GM08714 (cell line): ENCODE measurements around the gene RAET1G.
"Not testable (repeated sequence)": the region's sequence is repeated elsewhere in the genome, so short reads cannot be mapped to it uniquely, and the experiment has no call there.

Source experiments
- H3K4me3 ChIP-seq: fragments of 200-500 bp; sonication (Bioruptor generic); 2 replicates; pipeline ENCODE4 v1.5.1; 2014; ENCODE audit warnings: mild to moderate bottlenecking, low read length, inconsistent platforms
- ZNF274 ChIP-seq: IDR thresholded peaks from 2 replicates; pipeline ENCODE4 v1.6.1; 2012; ENCODE audit warnings: mild to moderate bottlenecking, low read depth, low read length

Gene RAET1G

DNA sequence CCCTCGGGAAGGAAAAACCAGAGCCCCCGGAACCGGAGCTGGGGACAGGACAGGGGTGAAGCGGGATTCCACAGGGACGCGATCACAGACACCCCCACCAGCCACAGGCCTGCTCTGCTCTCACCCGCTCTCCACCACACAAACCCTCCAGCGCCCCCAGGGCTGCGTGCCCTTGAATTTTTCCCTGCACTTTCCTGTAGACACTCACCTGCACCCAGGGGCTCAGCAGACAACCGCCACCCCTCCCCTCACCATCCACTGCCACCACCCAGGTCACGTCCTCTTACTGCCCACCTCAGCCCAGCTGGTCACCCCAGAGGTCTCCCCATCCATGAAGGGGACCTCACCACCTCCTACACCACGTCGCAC is 19.5 kb upstream of the RAET1G start:
- H3K4me3 ChIP-seq, result no peak overlapping the region
- no peak for TF ChIP-seq ZNF274

DNA sequence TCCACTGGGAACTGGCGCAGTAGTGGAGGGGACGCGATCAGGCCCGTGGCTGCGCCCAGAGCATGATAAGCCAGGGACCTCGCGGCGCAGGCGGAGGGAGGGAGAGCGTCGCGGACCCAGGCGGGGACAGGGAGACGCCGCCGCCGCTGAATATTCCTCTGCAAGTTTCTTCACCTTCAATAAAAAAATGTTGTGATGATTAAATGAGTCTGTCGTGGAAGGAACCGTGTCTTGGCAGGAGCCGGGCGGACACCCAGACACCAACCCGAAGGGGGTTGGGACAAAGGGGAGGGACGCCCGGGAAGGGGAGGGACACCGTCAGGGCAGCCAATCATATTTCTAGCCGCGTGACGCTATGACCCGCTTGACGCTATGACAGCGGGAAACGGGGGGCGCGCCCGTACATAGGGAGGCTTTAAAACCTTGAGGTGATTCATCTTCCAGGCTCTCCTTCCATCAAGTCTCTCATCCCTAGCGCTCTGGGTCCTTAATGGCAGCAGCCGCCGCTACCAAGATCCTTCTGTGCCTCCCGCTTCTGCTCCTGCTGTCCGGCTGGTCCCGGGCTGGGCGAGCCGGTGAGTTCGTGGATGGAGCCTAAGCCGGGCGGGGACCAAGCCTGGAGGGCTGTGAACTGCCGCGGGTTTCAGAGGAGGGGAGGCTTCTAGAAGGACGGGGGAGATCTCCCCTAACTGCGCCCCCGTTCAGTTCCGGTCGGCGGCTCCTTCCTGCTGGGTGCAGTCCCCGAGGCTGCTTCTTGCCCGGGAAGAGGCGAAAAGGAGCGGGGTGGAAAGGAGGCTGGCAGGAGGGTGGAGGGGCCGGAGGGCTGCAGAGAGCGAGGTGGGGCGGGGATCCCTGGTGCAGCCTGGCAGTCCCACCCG is 18.9 kb upstream of the RAET1G start, which contains the start of gene ULBP2:
Gene ULBP2 (plus strand): TSS at position 432 of the 878 bp plus-strand sequence. CDS start 59 bp downstream, at position 491.
- H3K4me3 ChIP-seq, result peak within 1 kb of the TSS; percentile 9
- no peak for TF ChIP-seq ZNF274

DNA sequence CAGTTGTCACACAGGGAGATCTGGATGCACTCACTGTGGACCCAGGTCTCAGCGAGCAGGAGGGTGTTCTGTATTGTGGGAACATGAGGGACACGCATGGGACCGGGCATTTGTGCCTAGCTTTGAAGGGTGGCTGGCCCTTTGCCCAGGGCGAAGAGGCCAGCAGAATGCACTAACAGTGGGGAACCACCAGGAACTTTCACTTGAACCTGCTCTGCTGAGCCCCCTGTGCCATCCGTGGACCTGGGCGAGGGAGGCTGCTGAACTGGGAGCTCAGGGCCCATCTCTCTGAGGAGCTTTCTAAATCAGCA is 17.7 kb upstream of the RAET1G start:
- no peak overlapping the region for H3K4me3 ChIP-seq
- TF ChIP-seq ZNF274, result no peak

DNA sequence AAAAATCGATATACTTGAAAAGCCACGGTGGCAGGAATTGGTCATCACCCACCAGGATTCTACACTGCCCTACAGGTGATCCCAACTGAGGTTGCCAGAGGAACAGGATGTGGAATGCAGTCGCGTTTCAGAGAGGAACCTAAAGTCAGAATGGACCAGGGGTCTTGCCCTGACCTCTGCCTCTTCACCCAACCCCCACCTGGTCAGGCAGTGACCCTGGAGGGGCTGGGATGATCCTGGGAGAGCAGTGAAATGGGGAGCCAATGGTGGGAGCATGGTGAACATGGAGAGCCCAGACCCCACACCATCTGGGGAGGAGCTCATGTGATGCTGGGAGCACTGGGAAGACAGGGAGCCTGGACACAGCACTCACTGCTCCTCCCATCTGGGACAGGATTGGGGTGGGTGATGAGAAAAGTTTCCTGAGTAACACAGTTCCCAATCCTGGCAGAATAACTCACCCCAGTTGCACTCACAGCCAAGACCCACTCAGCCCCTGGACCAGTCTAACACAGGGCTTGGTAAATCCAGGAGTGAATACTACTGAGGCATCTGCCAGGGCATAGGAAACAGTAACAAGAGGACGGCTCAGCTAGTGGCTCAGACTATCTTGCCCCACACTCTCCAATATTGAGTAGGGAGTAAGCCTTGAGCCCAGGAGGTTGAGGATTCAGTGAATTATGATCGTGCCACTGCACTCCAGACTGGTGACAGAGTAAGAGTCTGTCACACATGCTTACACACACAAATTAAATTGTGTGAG is 17.2 kb upstream of the RAET1G start:
- H3K4me3 ChIP-seq, result no peak overlapping the region
- no peak for TF ChIP-seq ZNF274

DNA sequence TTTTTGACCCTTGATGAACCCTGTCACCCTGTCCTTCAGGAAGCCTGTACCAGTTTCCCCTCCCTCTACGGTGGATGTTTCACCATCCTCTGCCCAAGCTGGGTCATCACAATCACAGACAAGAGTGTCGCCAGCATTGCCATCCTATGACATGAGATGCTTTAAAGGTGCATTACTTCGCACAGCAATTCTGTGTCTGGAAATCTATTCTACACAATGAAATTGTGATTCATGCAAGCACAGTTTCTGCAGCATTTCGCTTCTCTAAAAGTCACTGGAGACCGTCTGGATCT is 16.4 kb upstream of the RAET1G start:
- no peak overlapping the region; the same call in 1 of the 2 replicates for H3K4me3 ChIP-seq
- no peak for TF ChIP-seq ZNF274

DNA sequence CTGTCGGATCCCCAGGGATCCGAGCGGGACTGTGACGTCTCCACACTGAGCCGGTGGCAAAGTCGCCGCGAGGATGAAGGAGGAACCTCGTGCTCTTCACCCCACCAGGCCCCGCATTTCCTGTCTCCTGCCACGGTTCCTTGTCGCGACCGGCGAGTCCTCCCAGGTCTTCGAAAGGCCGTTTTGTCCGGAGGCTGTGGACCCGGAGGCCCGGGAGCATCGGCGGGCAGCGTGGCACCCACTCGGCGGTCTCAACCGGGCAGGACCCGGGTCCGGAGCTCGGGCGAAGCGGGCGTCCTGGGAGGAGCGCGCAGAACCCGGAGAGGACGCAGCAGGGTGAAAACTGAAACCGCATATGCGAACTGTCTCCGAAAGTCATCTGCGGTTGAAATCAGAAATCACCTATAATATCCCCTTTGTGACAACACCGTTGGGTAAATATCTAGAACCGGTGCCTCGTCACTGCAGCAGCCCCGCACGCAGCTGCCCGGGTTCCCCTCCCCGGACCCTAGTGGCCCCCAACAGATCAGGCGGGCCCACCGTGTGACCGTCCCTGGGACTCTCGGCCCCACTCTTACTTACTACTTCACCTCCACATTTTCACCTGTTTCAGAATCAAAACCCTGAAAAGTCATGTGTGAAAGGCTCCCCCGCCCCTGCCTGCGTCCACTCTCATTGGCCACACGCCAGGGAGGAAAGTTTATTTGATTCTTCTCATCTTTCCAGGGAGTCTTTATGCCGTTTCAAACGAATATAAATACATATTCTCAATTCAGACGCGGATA is 15.8 kb upstream of the RAET1G start:
- TF ChIP-seq ZNF274, result no peak
- no peak overlapping the region; the same call in 1 of the 2 replicates for H3K4me3 ChIP-seq

DNA sequence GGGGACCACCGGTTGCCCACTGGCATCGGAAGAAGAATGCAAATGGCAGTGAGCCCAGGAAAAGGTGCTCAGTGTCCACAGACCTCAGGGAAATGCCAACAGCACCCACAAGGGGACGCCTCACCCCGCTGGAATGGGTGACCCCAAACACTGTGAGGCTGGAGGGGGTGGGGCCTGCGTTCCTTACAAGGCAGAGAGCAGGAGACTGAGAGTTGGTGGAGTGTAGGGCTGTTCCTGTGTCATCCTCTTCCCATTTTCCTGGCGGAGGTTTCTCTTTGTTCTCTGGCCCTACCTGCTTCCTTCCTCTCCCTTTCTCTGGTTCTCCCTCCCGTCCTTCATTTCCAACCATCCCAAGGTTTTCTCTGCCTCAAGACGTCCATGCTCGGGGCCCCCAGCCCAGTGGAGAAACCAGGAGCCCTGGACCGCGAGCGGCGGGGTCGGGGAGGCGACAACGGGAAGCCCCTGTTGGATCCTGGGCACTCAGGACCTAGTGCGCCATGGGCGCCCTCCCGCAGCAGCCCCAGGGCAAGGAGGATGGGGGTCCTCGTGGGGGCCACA is 15.2 kb upstream of the RAET1G start:
- H3K4me3 ChIP-seq, result not testable (repeated sequence)

DNA sequence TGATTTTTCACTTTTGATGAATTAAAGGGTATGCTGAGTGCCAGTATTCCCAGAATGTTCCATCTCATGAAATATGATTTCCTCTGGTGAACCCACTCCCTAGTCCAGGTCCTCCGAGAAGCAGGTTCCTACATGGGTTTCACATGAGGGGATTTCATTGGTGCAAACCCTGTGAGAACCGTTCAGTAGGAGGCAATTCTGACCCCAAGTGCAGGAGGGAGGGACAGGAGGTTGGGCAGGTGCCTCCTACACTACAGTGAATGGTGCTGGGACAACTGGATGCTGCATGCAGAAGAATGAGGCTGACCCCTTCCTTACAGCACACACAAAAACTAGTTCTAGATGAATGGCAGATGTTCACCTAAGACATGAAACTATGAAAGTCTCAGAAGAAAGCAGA is 13.8 kb upstream of the RAET1G start:
- H3K4me3 ChIP-seq, result no peak overlapping the region
- no peak for TF ChIP-seq ZNF274

DNA sequence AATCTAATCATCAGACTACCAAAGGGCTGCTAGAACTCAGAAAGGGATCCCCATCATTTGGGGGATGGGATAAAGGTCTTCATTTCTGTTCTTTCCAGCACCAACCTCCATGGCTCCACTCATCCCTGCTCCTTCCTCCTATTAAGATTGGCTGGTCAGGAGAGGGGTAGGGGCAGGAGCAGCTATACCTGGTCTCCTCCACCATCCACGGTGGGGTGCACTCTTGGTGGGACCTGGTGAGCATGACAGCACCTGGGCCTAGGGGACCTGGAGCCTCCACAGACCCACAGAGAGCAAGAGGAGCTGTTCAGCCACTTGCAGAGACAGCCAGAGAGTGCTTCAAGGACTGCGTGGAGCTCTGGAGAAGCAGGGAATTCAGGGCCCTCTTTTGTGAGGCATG is 12.7 kb upstream of the RAET1G start:
- TF ChIP-seq ZNF274, result no peak

DNA sequence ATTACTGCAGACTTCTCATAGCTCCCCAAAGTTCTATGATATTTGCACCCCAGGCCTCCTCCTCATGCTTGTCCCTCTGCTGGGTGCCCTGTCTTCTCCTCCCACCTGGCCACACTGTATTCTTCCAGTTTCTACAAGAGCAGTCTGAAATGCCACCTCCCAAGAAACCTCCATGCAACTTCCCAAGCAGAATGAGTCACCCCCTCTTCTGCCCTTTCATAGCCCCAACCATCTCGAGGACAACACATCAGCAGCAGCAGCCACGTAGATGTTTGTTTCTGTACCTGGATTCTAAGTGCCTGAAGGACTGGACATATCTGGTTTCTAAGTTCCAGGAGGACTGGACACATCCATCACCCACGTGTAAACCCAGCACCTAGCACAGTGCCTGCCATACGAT is 12.3 kb upstream of the RAET1G start:
- TF ChIP-seq ZNF274, result no peak
- H3K4me3 ChIP-seq, result no peak overlapping the region

More for the DNA sequence above, 12.7 kb upstream of the RAET1G start:
- H3K4me3 ChIP-seq, result no peak overlapping the region

DNA sequence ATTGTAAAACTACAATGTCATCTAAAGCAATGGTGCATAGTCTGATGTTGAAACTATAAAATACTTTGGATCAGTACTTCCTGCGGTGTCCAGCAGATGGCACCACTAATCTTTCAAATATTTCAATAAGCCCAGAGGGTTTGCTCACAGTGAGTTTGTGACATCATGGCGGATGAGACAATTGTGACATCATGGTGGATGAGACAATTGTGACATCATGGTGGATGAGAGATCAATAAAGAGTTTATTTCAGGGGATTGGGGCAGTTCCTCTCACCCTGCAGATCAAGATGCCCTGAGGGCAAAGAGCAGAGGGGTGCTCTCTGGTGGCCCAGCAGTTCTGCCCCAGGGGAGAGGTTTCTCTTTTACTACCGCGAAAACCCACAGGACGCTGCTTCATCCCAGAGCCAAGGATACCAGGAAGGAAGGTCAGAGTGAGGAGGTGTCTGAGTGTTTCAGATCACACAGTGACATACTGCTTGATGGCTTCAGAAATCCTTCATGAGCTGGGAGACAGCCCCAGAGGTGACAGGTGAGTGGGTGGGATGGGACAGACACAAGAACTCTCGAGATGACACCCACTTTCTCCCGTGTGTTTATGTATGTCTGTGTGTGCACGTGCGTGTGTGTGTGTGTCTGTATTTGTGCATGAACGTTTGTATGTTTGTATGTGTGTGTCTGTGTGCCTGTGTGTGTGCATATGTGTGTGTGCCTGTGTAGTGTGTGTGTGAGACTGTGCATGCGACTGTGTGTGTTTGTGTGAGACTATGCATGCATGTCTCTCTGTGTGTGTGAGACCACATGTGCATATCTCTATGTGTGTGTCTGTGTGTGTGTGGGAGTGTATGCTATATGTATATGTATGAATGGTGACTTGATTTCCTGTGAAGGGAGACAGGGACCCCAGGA is 11.6 kb upstream of the RAET1G start:
- no peak overlapping the region for H3K4me3 ChIP-seq
- TF ChIP-seq ZNF274, result no peak

DNA sequence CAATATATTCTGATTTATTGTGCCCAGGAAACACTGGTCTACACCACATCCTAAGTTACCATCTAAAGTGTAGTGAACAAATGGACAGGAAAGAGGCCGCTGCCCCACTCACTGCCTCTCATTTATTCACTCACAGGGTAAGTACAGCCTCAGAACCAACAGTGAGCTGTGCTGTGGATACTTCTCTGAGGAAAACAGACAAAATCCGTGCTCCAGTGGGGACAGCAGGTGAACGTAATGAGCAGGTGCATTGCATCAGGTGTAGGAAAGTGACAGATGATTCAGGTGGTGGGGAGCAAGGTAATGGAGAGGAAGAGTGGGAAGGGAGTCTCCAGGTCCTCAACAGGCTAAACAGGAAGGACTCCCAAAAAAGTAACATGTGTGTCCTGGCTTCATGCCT is 10.5 kb upstream of the RAET1G start:
- no peak overlapping the region for H3K4me3 ChIP-seq
- TF ChIP-seq ZNF274, result no peak

DNA sequence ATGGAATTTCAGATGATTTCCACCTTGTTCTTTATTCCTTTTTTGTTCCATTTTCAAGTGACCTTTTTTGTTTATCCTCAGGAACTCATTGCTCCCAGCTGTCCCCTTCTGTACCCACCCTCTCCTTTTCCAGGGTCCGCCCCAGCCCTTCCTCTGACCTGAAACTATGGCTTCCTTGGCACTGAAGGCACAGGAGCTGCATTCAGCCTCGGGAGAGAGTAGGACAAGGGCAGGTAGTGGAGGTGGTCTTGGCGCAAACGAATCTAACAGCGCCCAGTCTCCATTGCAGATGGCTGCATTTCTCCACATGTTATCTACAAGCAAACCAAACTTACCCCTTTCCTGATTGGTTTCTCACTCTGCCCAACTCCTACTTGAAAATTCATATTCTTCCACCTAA is 10.1 kb upstream of the RAET1G start:
- H3K4me3 ChIP-seq, result no peak overlapping the region
- TF ChIP-seq ZNF274, result no peak
